Liver (tissue), 9 donors: ENCODE measurements around the gene CBX5. TPM values are rescaled to one million over a fixed set of nuclear protein-coding genes. Genes with fewer than 3 reads are reported as not detected.

Experiments
- DNase-seq: peaks from one replicate; pipeline ENCODE4 v3.0.0-alpha.2; 2017; ENCODE audit warnings: low spot score
- H3K27ac ChIP-seq, 2 donors: one replicate each; pipeline ENCODE4 v1.7.0; 2013; ENCODE audit warnings: inconsistent platforms in 2 of 2, low read length in 2 of 2, control low read depth in 1 of 2, low read depth in 1 of 2, mild to moderate bottlenecking in 1 of 2
- H3K27me3 ChIP-seq, 4 donors: one replicate each; pipeline versions ENCODE4 v1.6.1 to v1.7.0; 2013; ENCODE audit warnings: low read length in 3 of 4, inconsistent platforms in 1 of 4, mild to moderate bottlenecking in 1 of 4, moderate library complexity in 1 of 4; ENCODE audit not compliant: control insufficient read depth in 4 of 4, insufficient read depth in 4 of 4
- H3K36me3 ChIP-seq, 4 donors: one replicate each; pipeline versions ENCODE4 v1.6.1 to v1.7.0; 2013; ENCODE audit warnings: low read length in 3 of 4, mild to moderate bottlenecking in 3 of 4, low read depth in 1 of 4, moderate library complexity in 1 of 4; ENCODE audit not compliant: control insufficient read depth in 4 of 4, insufficient read depth in 3 of 4
- H3K4me1 ChIP-seq, 4 donors: one replicate each; pipeline versions ENCODE4 v1.6.1 to v1.7.0; 2013; ENCODE audit warnings: low read length in 3 of 4, mild to moderate bottlenecking in 3 of 4, moderate library complexity in 1 of 4; ENCODE audit not compliant: control insufficient read depth in 4 of 4, insufficient read depth in 4 of 4
- H3K4me3 ChIP-seq, 3 donors: one replicate each; pipeline versions ENCODE4 v1.6.1 to v1.7.0; 2013; ENCODE audit warnings: low read length in 3 of 3, control low read depth in 1 of 3, low read depth in 1 of 3, mild to moderate bottlenecking in 1 of 3
- H3K9ac ChIP-seq, 2 donors: one replicate each; pipeline ENCODE4 v1.7.0; 2013; ENCODE audit warnings: low read length in 2 of 2, mild to moderate bottlenecking in 2 of 2, moderate library complexity in 2 of 2, control low read depth in 1 of 2, low read depth in 1 of 2
- H3K9me3 ChIP-seq, 4 donors: one replicate each; pipeline versions ENCODE4 v1.6.1 to v1.7.0; 2013; ENCODE audit warnings: low read length in 3 of 4; ENCODE audit not compliant: control insufficient read depth in 4 of 4
- EGR1 ChIP-seq, 2 donors: IDR thresholded peaks; 2 replicates each; pipeline ENCODE4 v1.6.1; 2016 to 2018; ENCODE audit warnings: antibody characterized with exemption in 2 of 2, low read depth in 2 of 2
- FOXA1 ChIP-seq: IDR thresholded peaks from 2 replicates; pipeline ENCODE4 v1.6.1; 2016; ENCODE audit warnings: antibody characterized with exemption
- FOXA2 ChIP-seq: IDR thresholded peaks from 2 replicates; pipeline ENCODE4 v1.6.1; 2016; ENCODE audit warnings: antibody characterized with exemption
- GABPA ChIP-seq, 2 donors: IDR thresholded peaks in 1 of 2; conservative IDR thresholded peaks in 1 of 2; 2 replicates each; pipeline ENCODE4 v1.6.1; 2016; ENCODE audit warnings: antibody characterized with exemption in 2 of 2, mild to moderate bottlenecking in 1 of 2, moderate library complexity in 1 of 2
- HNF4A ChIP-seq, 2 donors: conservative IDR thresholded peaks; 2 replicates each; pipeline ENCODE4 v1.6.1; 2016; ENCODE audit warnings: antibody characterized with exemption in 2 of 2, mild to moderate bottlenecking in 2 of 2
- HNF4G ChIP-seq: IDR thresholded peaks from 2 replicates; pipeline ENCODE4 v1.6.1; 2016; ENCODE audit warnings: antibody characterized with exemption
- JUND ChIP-seq, 2 donors: IDR thresholded peaks; 2 replicates each; pipeline ENCODE4 v1.6.1; 2016; ENCODE audit warnings: antibody characterized with exemption in 2 of 2
- NR2F2 ChIP-seq: IDR thresholded peaks from 2 replicates; pipeline ENCODE4 v1.6.1; 2016; ENCODE audit warnings: antibody characterized with exemption
- RAD21 ChIP-seq, 2 donors: IDR thresholded peaks; 2 replicates each; pipeline ENCODE4 v1.6.1; 2016; ENCODE audit warnings: antibody characterized with exemption in 2 of 2, mild to moderate bottlenecking in 2 of 2
- RXRA ChIP-seq, 2 donors: IDR thresholded peaks; 2 replicates each; pipeline ENCODE4 v1.6.1; 2017 to 2018; ENCODE audit warnings: antibody characterized with exemption in 2 of 2, mild to moderate bottlenecking in 1 of 2
- SP1 ChIP-seq: IDR thresholded peaks from 2 replicates; pipeline ENCODE4 v1.6.1; 2018; ENCODE audit warnings: antibody characterized with exemption, mild to moderate bottlenecking
- TAF1 ChIP-seq: conservative IDR thresholded peaks from 2 replicates; pipeline ENCODE4 v1.6.1; 2016; ENCODE audit warnings: antibody characterized with exemption, mild to moderate bottlenecking
- YY1 ChIP-seq: IDR thresholded peaks from 2 replicates; pipeline ENCODE4 v1.6.1; 2016; ENCODE audit warnings: antibody characterized with exemption, mild to moderate bottlenecking
- WGBS: extraction: QIAGEN DNeasy Blood & Tissue Kit; methylation state at CpG from one replicate; pipeline ENCODE4 v1.1.7; 2013; 5-methylcytosine and 5-hydroxymethylcytosine counted together
- polyA plus RNA-seq, 2 donors: library from polyadenylated mRNA; stranded (reverse) in 1 of 2; unstranded in 1 of 2; fragments of 200-250 nt in 1 of 2; fragments of >200 nt in 1 of 2; fragmentation: Nextera tagmentation in 1 of 2; extraction: Ambion mirVana in 1 of 2; gene quantifications; one replicate each; pipeline versions ENCODE4 v1.2.1 to v1.2.3, GENCODE V29; 2013 to 2015
- total RNA-seq, 2 donors: library from RNA; depleted of rRNA; stranded (reverse); fragments of >200 nt; gene quantifications; one replicate each; pipeline ENCODE4 v1.2.3, GENCODE V29; 2014
- TF ChIP-seq, protein P1 (sequence below): fragments of 150-350 bp; IDR thresholded peaks from 2 replicates; pipeline ENCODE4 v1.5.1; 2017; ENCODE audit warnings: improper control_type of control experiment, low read depth, low read length; ENCODE audit not compliant: missing input control
- TF ChIP-seq, protein P2 (sequence below): IDR thresholded peaks from 2 replicates; pipeline ENCODE4 v1.6.1; 2016; ENCODE audit warnings: antibody characterized with exemption
- TF ChIP-seq, protein P3 (sequence below): IDR thresholded peaks from 2 replicates; pipeline ENCODE4 v1.6.1; 2016; ENCODE audit warnings: antibody characterized with exemption, mild to moderate bottlenecking
- TF ChIP-seq, protein P4 (sequence below): IDR thresholded peaks from 2 replicates; pipeline ENCODE4 v1.6.1; 2016; ENCODE audit warnings: antibody characterized with exemption
- donor health status: healthy.
- donor health status: healthy.
- donor health status: healthy.
- donor health status: healthy.
- donor health status: healthy.

Gene CBX5
- total and polyA plus RNA-seq, 4 donors = 4.4 to 62.3 (median 12.6) TPM

DNA sequence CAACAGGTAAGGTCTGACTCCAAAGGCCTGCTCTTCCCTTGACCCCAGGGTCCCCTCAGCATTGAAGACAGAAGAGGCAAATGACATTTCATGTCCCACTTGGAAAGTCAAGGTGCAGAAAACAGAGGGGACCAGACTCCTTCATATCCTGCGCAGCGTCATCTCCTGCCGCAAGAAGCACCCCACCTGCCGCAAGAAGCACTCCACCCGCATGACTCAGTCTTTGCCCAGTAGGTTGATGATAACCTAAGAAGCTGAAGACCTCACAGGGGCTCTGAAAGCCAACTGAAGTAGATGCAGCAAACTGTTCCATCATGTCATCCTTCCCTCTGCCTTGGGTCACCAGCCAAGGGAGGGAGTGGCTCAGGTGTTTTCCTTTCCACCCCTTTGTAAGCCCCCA is 79.5 kb downstream of the CBX5 start:
- TF ChIP-seq YY1 = no peak
- TF ChIP-seq, protein P1, sequence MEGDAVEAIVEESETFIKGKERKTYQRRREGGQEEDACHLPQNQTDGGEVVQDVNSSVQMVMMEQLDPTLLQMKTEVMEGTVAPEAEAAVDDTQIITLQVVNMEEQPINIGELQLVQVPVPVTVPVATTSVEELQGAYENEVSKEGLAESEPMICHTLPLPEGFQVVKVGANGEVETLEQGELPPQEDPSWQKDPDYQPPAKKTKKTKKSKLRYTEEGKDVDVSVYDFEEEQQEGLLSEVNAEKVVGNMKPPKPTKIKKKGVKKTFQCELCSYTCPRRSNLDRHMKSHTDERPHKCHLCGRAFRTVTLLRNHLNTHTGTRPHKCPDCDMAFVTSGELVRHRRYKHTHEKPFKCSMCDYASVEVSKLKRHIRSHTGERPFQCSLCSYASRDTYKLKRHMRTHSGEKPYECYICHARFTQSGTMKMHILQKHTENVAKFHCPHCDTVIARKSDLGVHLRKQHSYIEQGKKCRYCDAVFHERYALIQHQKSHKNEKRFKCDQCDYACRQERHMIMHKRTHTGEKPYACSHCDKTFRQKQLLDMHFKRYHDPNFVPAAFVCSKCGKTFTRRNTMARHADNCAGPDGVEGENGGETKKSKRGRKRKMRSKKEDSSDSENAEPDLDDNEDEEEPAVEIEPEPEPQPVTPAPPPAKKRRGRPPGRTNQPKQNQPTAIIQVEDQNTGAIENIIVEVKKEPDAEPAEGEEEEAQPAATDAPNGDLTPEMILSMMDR = no peak
- TF ChIP-seq, protein P2, sequence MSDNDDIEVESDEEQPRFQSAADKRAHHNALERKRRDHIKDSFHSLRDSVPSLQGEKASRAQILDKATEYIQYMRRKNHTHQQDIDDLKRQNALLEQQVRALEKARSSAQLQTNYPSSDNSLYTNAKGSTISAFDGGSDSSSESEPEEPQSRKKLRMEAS = no peak
- no peak for TF ChIP-seq HNF4A (conservative IDR thresholded peaks at IDR 0.05)
- no peak for TF ChIP-seq JUND (IDR thresholded peaks at IDR 0.05)
- TF ChIP-seq GABPA (IDR thresholded peaks at IDR 0.05 in 1 of 2, conservative IDR thresholded peaks at IDR 0.05 in 1 of 2) = no peak
- TF ChIP-seq, protein P3, sequence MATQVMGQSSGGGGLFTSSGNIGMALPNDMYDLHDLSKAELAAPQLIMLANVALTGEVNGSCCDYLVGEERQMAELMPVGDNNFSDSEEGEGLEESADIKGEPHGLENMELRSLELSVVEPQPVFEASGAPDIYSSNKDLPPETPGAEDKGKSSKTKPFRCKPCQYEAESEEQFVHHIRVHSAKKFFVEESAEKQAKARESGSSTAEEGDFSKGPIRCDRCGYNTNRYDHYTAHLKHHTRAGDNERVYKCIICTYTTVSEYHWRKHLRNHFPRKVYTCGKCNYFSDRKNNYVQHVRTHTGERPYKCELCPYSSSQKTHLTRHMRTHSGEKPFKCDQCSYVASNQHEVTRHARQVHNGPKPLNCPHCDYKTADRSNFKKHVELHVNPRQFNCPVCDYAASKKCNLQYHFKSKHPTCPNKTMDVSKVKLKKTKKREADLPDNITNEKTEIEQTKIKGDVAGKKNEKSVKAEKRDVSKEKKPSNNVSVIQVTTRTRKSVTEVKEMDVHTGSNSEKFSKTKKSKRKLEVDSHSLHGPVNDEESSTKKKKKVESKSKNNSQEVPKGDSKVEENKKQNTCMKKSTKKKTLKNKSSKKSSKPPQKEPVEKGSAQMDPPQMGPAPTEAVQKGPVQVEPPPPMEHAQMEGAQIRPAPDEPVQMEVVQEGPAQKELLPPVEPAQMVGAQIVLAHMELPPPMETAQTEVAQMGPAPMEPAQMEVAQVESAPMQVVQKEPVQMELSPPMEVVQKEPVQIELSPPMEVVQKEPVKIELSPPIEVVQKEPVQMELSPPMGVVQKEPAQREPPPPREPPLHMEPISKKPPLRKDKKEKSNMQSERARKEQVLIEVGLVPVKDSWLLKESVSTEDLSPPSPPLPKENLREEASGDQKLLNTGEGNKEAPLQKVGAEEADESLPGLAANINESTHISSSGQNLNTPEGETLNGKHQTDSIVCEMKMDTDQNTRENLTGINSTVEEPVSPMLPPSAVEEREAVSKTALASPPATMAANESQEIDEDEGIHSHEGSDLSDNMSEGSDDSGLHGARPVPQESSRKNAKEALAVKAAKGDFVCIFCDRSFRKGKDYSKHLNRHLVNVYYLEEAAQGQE = no peak
- no peak for TF ChIP-seq NR2F2
- no peak for TF ChIP-seq EGR1 (IDR thresholded peaks at IDR 0.05; ENCODE audit: low read depth in 2 of 2)
- TF ChIP-seq FOXA2 = no peak
- no peak for TF ChIP-seq RXRA (IDR thresholded peaks at IDR 0.05)
- TF ChIP-seq HNF4G = no peak
- TF ChIP-seq, protein P4, sequence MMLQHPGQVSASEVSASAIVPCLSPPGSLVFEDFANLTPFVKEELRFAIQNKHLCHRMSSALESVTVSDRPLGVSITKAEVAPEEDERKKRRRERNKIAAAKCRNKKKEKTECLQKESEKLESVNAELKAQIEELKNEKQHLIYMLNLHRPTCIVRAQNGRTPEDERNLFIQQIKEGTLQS = no peak
- TF ChIP-seq FOXA1 = no peak
- TF ChIP-seq RAD21 (IDR thresholded peaks at IDR 0.05) = no peak
- no peak for TF ChIP-seq SP1
- no peak for TF ChIP-seq TAF1
- WGBS = 90% methylated on average over 5 of the region's 5 CpGs
- peaks cover 0 to 8% (median 5%) of the 10 kb centered on the region in 4 donors for H3K27me3 ChIP-seq
- H3K36me3 ChIP-seq = no peaks in the 10 kb centered on the region
- H3K4me3 ChIP-seq = no peak overlapping the region
- no peak for DNase-seq
- H3K27ac ChIP-seq = no peak overlapping the region
- no peaks in the 10 kb centered on the region for H3K4me1 ChIP-seq
- no peak overlapping the region for H3K9ac ChIP-seq
- H3K9me3 ChIP-seq = no peaks in the 10 kb centered on the region

DNA sequence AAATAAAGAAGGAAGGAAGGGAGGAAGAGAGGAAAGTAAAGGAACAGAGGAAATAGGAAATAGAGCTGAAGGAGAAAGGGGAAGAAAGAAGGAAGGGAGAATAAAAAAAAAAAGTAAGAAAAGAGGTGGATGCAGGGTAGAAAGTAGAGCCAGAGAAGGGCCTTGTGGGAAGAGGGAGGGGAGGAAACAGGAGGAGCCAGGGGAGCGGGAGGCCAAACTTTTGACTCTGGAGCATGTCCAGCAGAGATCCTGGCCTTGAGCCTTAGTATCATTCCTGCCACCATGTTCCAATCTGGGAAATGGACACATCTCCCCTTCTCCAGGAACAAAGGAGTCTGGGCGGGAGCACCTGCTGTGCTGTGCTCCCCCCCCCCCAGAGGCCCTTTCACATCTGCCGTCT is 80.0 kb downstream of the CBX5 start:
- Histone ChIP-seq H3K27me3 (peaks cover 0 to 8% (median 4%) of the 10 kb centered on the region in 4 donors), H3K4me1 (peaks cover 0 to 2% (median 0%) of the 10 kb centered on the region in 4 donors), H3K27ac (no peak overlapping the region), H3K9me3 (no peaks in the 10 kb centered on the region), H3K9ac (no peak overlapping the region), H3K36me3 (no peaks in the 10 kb centered on the region), H3K4me3 (no peak overlapping the region)
- no peak for DNase-seq
- 49% methylated on average over 3 of the region's 3 CpGs for WGBS
- TF ChIP-seq YY1 (no peak), EGR1 (IDR thresholded peaks at IDR 0.05; ENCODE audit: low read depth in 2 of 2) (no peak), TAF1 (no peak), SP1 (no peak), NR2F2 (no peak), HNF4A (conservative IDR thresholded peaks at IDR 0.05) (no peak), FOXA1 (no peak), GABPA (IDR thresholded peaks at IDR 0.05 in 1 of 2, conservative IDR thresholded peaks at IDR 0.05 in 1 of 2) (no peak), JUND (IDR thresholded peaks at IDR 0.05) (no peak), RXRA (IDR thresholded peaks at IDR 0.05) (no peak), RAD21 (IDR thresholded peaks at IDR 0.05) (no peak)
- TF ChIP-seq, protein P1 = no peak
- TF ChIP-seq, protein P3 = no peak
- TF ChIP-seq, protein P2 = no peak
- TF ChIP-seq, protein P4 = no peak
